IMR-90 (cell line): ENCODE results near the gene SLC18A3. TPM values are rescaled to one million over a fixed set of nuclear protein-coding genes. Genes with fewer than 3 reads are reported as not detected.

Experiments used
- ATAC-seq: fragments of 200-7000 bp; cut with Tn5 transposase; 2 replicates; pipeline ENCODE4 v1.9.1; 2020; ENCODE audit warnings: low read depth, mild to moderate bottlenecking, moderate library complexity
- BruUV-seq: library from RNA; stranded (reverse); fragments of 400-500 nt; replicated peaks from 2 replicates; lab custom pipeline; 2021; lab: Mats Ljungman, UMichigan
- CTCF ChIA-PET: fragments of 300-600 bp; formaldehyde crosslinking; extraction: SDS; loops from one replicate; lab custom pipeline; 2021; ENCODE audit warnings: antibody characterized with exemption; lab: Yijun Ruan, JAX
- POLR2A ChIA-PET: fragments of 300-600 bp; sonication (Branson Sonifier 250); formaldehyde crosslinking; loops from one replicate; lab custom pipeline; 2022; ENCODE audit warnings: antibody characterized with exemption; ENCODE audit not compliant: unreplicated experiment; lab: Charles Lee
- DNase-seq: peaks from one replicate; pipeline ENCODE4 v3.0.0; 2013
- H2AFZ ChIP-seq: replicated peaks from 2 replicates; pipeline ENCODE3; 2013; ENCODE audit warnings: low read length, mild to moderate bottlenecking; ENCODE audit not compliant: poor library complexity
- H2AK5ac ChIP-seq: 2 replicates; pipeline ENCODE4 v1.6.1; 2013; ENCODE audit warnings: low read depth, low read length, inconsistent platforms
- H2AK9ac ChIP-seq: replicated peaks from 2 replicates; pipeline ENCODE3; 2013; ENCODE audit warnings: mild to moderate bottlenecking, low read depth, low read length, moderate library complexity; ENCODE audit not compliant: poor library complexity
- H2BK120ac ChIP-seq: 2 replicates; pipeline ENCODE4 v1.6.1; 2013; ENCODE audit warnings: low read depth, low read length, inconsistent platforms
- H2BK15ac ChIP-seq: 3 replicates; pipeline ENCODE4 v1.6.1; 2013; ENCODE audit warnings: low read depth, low read length, inconsistent platforms
- H2BK20ac ChIP-seq: 2 replicates; pipeline ENCODE4 v1.6.1; 2013; ENCODE audit warnings: low read depth, mild to moderate bottlenecking, inconsistent platforms, low read length, moderate library complexity
- H2BK5ac ChIP-seq: 2 replicates; pipeline ENCODE4 v1.6.1; 2013; ENCODE audit warnings: mild to moderate bottlenecking, low read depth, low read length, inconsistent platforms; ENCODE audit not compliant: poor library complexity, severe bottlenecking
- H3K14ac ChIP-seq: replicated peaks from 2 replicates; pipeline ENCODE4 v1.6.1; 2013; ENCODE audit warnings: low read depth, low read length, inconsistent platforms
- H3K18ac ChIP-seq: 2 replicates; pipeline ENCODE4 v1.6.1; 2013; ENCODE audit warnings: low read depth, low read length, control low read depth
- H3K23ac ChIP-seq: 2 replicates; pipeline ENCODE4 v1.6.1; 2013; ENCODE audit warnings: low read depth, low read length, inconsistent platforms
- H3K27ac ChIP-seq: 2 replicates; pipeline ENCODE4 v1.5.1; 2013; ENCODE audit warnings: mild to moderate bottlenecking, control low read depth, low read length; ENCODE audit not compliant: insufficient read depth
- H3K27me3 ChIP-seq: 2 replicates; pipeline ENCODE4 v1.6.1; 2013; ENCODE audit warnings: low read length; ENCODE audit not compliant: control insufficient read depth, insufficient read depth
- H3K36me3 ChIP-seq: 2 replicates; pipeline ENCODE4 v1.6.1; 2013; ENCODE audit warnings: low read length, mixed read lengths; ENCODE audit not compliant: control insufficient read depth, insufficient read depth
- H3K4ac ChIP-seq: 2 replicates; pipeline ENCODE4 v1.6.1; 2013; ENCODE audit warnings: low read depth, low read length, inconsistent platforms
- H3K4me1 ChIP-seq: 2 replicates; pipeline ENCODE4 v1.6.1; 2013; ENCODE audit warnings: low read length, mixed read lengths; ENCODE audit not compliant: control insufficient read depth, insufficient read depth
- H3K4me2 ChIP-seq: 2 replicates; pipeline ENCODE4 v1.6.1; 2013; ENCODE audit warnings: low read depth, mild to moderate bottlenecking, control low read depth, low read length, moderate library complexity
- H3K4me3 ChIP-seq: 2 replicates; pipeline ENCODE4 v1.5.1; 2013; ENCODE audit warnings: low read depth, mild to moderate bottlenecking, control low read depth, low read length, moderate library complexity; ENCODE audit not compliant: insufficient read depth
- H3K56ac ChIP-seq: 2 replicates; pipeline ENCODE4 v1.6.1; 2013; ENCODE audit warnings: low read length, inconsistent platforms; ENCODE audit not compliant: insufficient read depth; ENCODE audit errors: extremely low read depth
- H3K79me1 ChIP-seq, 2 experiments: 2 replicates each; pipeline ENCODE4 v1.6.1; 2013; ENCODE audit warnings: low read length in 2 of 2, inconsistent platforms in 1 of 2, low read depth in 1 of 2
- H3K9ac ChIP-seq: 2 replicates; pipeline ENCODE4 v1.6.1; 2013; ENCODE audit warnings: low read depth, low read length, control low read depth
- H3K9me1 ChIP-seq: 2 replicates; pipeline ENCODE4 v1.6.1; 2013; ENCODE audit warnings: low read length, inconsistent platforms; ENCODE audit not compliant: insufficient read depth
- H3K9me3 ChIP-seq: 2 replicates; pipeline ENCODE4 v1.6.1; 2013; ENCODE audit warnings: low read length; ENCODE audit not compliant: control insufficient read depth, insufficient read depth
- H4K20me1 ChIP-seq: 2 replicates; pipeline ENCODE4 v1.6.1; 2013; ENCODE audit warnings: low read length, inconsistent platforms; ENCODE audit not compliant: insufficient read depth
- H4K5ac ChIP-seq: 2 replicates; pipeline ENCODE4 v1.6.1; 2013; ENCODE audit warnings: mild to moderate bottlenecking, low read depth, low read length, control low read depth
- H4K8ac ChIP-seq, 2 experiments: 2 replicates each; pipeline ENCODE4 v1.6.1; 2013; ENCODE audit warnings: low read depth in 2 of 2, low read length in 2 of 2, control low read depth in 1 of 2, inconsistent platforms in 1 of 2
- H4K91ac ChIP-seq: 2 replicates; pipeline ENCODE4 v1.6.1; 2013; ENCODE audit warnings: low read depth, low read length, inconsistent platforms; ENCODE audit not compliant: insufficient read depth
- BHLHE40 ChIP-seq: fragments of 150-350 bp; IDR thresholded peaks from 2 replicates; pipeline ENCODE4 v1.6.1; 2016; ENCODE audit warnings: mild to moderate bottlenecking, low read depth, low read length
- CEBPB ChIP-seq: IDR thresholded peaks from 2 replicates; pipeline ENCODE4 v1.6.1; 2012; ENCODE audit warnings: low read depth, low read length, improper control_type of control experiment
- CHD1 ChIP-seq: IDR thresholded peaks from 2 replicates; pipeline ENCODE4 v1.6.1; 2012; ENCODE audit warnings: low read depth, low read length, improper control_type of control experiment
- CTCF ChIP-seq: conservative IDR thresholded peaks from 2 replicates; pipeline ENCODE4 v1.5.1; 2012; ENCODE audit warnings: mild to moderate bottlenecking, low read depth, low read length, improper control_type of control experiment
- MAFK ChIP-seq: IDR thresholded peaks from 2 replicates; pipeline ENCODE4 v1.6.1; 2012; ENCODE audit warnings: low read depth, low read length, improper control_type of control experiment
- MAZ ChIP-seq: IDR thresholded peaks from 2 replicates; pipeline ENCODE4 v1.6.1; 2012; ENCODE audit warnings: low read depth, mild to moderate bottlenecking, low read length, improper control_type of control experiment, moderate library complexity, borderline replicate concordance
- MXI1 ChIP-seq: IDR thresholded peaks from 2 replicates; pipeline ENCODE4 v1.6.1; 2012; ENCODE audit warnings: low read depth, mild to moderate bottlenecking, low read length, moderate library complexity, borderline replicate concordance
- NFE2L2 ChIP-seq: fragments of 150-350 bp; IDR thresholded peaks from 2 replicates; pipeline ENCODE4 v1.6.1; 2016; ENCODE audit warnings: low read depth, mild to moderate bottlenecking, low read length
- POLR2A ChIP-seq: IDR thresholded peaks from 2 replicates; pipeline ENCODE4 v1.6.1; 2012; ENCODE audit warnings: mild to moderate bottlenecking, low read depth, low read length
- RAD21 ChIP-seq: IDR thresholded peaks from 2 replicates; pipeline ENCODE4 v1.6.1; 2012; ENCODE audit warnings: low read length, improper control_type of control experiment
- RCOR1 ChIP-seq: IDR thresholded peaks from 2 replicates; pipeline ENCODE4 v1.6.1; 2012; ENCODE audit warnings: mild to moderate bottlenecking, low read length, improper control_type of control experiment; ENCODE audit not compliant: insufficient replicate concordance
- RFX5 ChIP-seq: IDR thresholded peaks from 2 replicates; pipeline ENCODE4 v1.8.0; 2012; ENCODE audit warnings: low read depth, mild to moderate bottlenecking, low read length, moderate library complexity
- SMC3 ChIP-seq: fragments of 150-350 bp; IDR thresholded peaks from 2 replicates; pipeline ENCODE4 v1.6.1; 2016; ENCODE audit warnings: low read depth, mild to moderate bottlenecking, antibody characterized with exemption, low read length, moderate library complexity
- USF2 ChIP-seq: fragments of 150-350 bp; IDR thresholded peaks from 2 replicates; pipeline ENCODE4 v1.6.1; 2017; ENCODE audit warnings: mild to moderate bottlenecking, antibody characterized with exemption, low read length, low read depth
- WGBS, 2 experiments: methylation state at CpG; one replicate each; pipeline versions ENCODE4 v1.1.5 to v1.1.7; 2013; ENCODE audit warnings: missing lambda C conversion rate in 2 of 2; ENCODE audit not compliant: insufficient read length in 1 of 2; ENCODE audit errors: extremely low coverage in 2 of 2; 5-methylcytosine and 5-hydroxymethylcytosine counted together
- dilution Hi-C: fragments of 300-500 bp; cut with HindIII; formaldehyde crosslinking; loops from one replicate; pipeline ENCODE4 v1.14.3; 2018; ENCODE audit warnings: low sequenced_read_pairs; ENCODE audit not compliant: unreplicated experiment
- in situ Hi-C: fragments of 300-500 bp; cut with MboI; formaldehyde crosslinking; loops from 3 replicates; pipeline ENCODE4 v1.14.3; 2019; ENCODE audit warnings: low sequenced_read_pairs, inconsistent platforms, mixed read lengths
- intact Hi-C: fragments of 100-400 bp; cut with micrococcal nuclease; formaldehyde crosslinking; loops from 2 replicates; pipeline ENCODE4 v1.10.0; 2022
- polyA plus RNA-seq, 3 experiments: library from polyadenylated mRNA; depleted of rRNA; stranded (reverse); fragments of >200 nt; gene quantifications; 2 replicates each; pipeline ENCODE4 v1.2.3, GENCODE V29; 2012; ENCODE audit warnings: low replicate concordance in 1 of 3
- total RNA-seq: library from RNA; depleted of rRNA; stranded (reverse); fragments of >200 nt; gene quantifications from 2 replicates; pipeline ENCODE4 v1.2.3, GENCODE V29; 2012
- TF ChIP-seq, protein P1 (sequence below): fragments of 150-350 bp; IDR thresholded peaks from 2 replicates; pipeline ENCODE4 v1.6.1; 2016; ENCODE audit warnings: low read depth, mild to moderate bottlenecking, low read length, moderate library complexity, borderline replicate concordance

SLC18A3 gene
- total and polyA plus RNA-seq, 2 of the 4 experiments (the other 2 are of a cell fraction): not detected

GRCh38 chr10:49567810-49568209 is 42.3 kb upstream of the SLC18A3 start:
- ChIA-PET CTCF (interaction anchor here (0.6 kb wide), 1 partner anchor 23 kb away, joined by 3 read pairs; no protein-coding TSS in a partner anchor), POLR2A (no interaction called here)
- in situ Hi-C loops (no loop called here), dilution Hi-C loops (no loop called here), intact Hi-C loops (no loop called here)
- DNase-seq (no peak), ATAC-seq (no peak)
- Histone ChIP-seq H2BK15ac (no peak overlapping the region), H3K36me3 (no peaks in the 10 kb centered on the region), H3K14ac (no peak overlapping the region), H2AK9ac (no peak overlapping the region), H4K8ac (no peak overlapping the region), H3K23ac (no peak overlapping the region), H3K27me3 (peaks cover 2% of the 10 kb centered on the region; the same call in 1 of the 2 replicates), H2BK120ac (no peak overlapping the region), H3K27ac (no peak overlapping the region), H4K91ac (no peak overlapping the region), H3K79me1 (no peaks in the 10 kb centered on the region), H2BK20ac (no peak overlapping the region), H3K9me1 (no peaks in the 10 kb centered on the region; the same call in 1 of the 2 replicates), H3K9ac (no peak overlapping the region), H2AFZ (no peak overlapping the region), H3K4me1 (no peaks in the 10 kb centered on the region; the same call in 1 of the 2 replicates), H3K56ac (no peak overlapping the region), H3K18ac (no peak overlapping the region), H3K4ac (no peak overlapping the region), H2AK5ac (no peak overlapping the region), H4K20me1 (no peaks in the 10 kb centered on the region), H3K9me3 (peaks cover 5% of the 10 kb centered on the region), H3K4me3 (no peak overlapping the region), H3K4me2 (0 out of 2 replicates have a peak overlapping the region, but pooled peaks have one; percentile 9), H4K5ac (no peak overlapping the region), H2BK5ac (no peak overlapping the region)
- TF ChIP-seq SMC3: no peak
- TF ChIP-seq RAD21: no peak
- no peak for TF ChIP-seq CTCF
- no peak for TF ChIP-seq MAZ
- TF ChIP-seq, protein P1, sequence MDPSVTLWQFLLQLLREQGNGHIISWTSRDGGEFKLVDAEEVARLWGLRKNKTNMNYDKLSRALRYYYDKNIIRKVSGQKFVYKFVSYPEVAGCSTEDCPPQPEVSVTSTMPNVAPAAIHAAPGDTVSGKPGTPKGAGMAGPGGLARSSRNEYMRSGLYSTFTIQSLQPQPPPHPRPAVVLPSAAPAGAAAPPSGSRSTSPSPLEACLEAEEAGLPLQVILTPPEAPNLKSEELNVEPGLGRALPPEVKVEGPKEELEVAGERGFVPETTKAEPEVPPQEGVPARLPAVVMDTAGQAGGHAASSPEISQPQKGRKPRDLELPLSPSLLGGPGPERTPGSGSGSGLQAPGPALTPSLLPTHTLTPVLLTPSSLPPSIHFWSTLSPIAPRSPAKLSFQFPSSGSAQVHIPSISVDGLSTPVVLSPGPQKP: no peak
- TF ChIP-seq BHLHE40: no peak
- TF ChIP-seq RCOR1: no peak
- TF ChIP-seq CHD1: no peak
- TF ChIP-seq RFX5: no peak
- no peak for TF ChIP-seq POLR2A
- TF ChIP-seq MXI1: no peak
- no peak for TF ChIP-seq CEBPB
- no peak for TF ChIP-seq NFE2L2
- no peak for TF ChIP-seq USF2
- no peak for TF ChIP-seq MAFK
- no TSS peak for BruUV-seq
- WGBS, 2 experiments: no CpG with 5 or more reads among the region's 1 CpG
